AG04449 (cell line): ENCODE measurements around the gene TECR.

Source experiments
- CTCF ChIA-PET: fragments of 350-600 bp; formaldehyde crosslinking; extraction: SDS; loops from one replicate; lab custom pipeline; 2021; ENCODE audit warnings: antibody characterized with exemption; lab: Yijun Ruan, JAX
- POLR2A ChIA-PET: fragments of 400-600, 350-600 bp; formaldehyde crosslinking; extraction: SDS; loops from one replicate; lab custom pipeline; 2020; ENCODE audit warnings: antibody characterized with exemption, inconsistent platforms; lab: Yijun Ruan, JAX
- DNase-seq: peaks from one replicate; pipeline ENCODE4 v3.0.0-alpha.2; 2010; ENCODE audit warnings: low read depth, low spot score
- H3K4me3 ChIP-seq: 2 replicates; pipeline ENCODE4 v1.5.1; 2011; ENCODE audit warnings: low read depth, mild to moderate bottlenecking, control low read depth, low read length
- TF ChIP-seq, protein P1 (sequence below): IDR thresholded peaks from one replicate; pipeline ENCODE4 v1.5.1; 2011; ENCODE audit warnings: mild to moderate bottlenecking, moderate library complexity, low read length, control low read depth, inconsistent platforms; ENCODE audit not compliant: insufficient read depth; ENCODE audit errors: missing control alignments

Gene TECR

DNA sequence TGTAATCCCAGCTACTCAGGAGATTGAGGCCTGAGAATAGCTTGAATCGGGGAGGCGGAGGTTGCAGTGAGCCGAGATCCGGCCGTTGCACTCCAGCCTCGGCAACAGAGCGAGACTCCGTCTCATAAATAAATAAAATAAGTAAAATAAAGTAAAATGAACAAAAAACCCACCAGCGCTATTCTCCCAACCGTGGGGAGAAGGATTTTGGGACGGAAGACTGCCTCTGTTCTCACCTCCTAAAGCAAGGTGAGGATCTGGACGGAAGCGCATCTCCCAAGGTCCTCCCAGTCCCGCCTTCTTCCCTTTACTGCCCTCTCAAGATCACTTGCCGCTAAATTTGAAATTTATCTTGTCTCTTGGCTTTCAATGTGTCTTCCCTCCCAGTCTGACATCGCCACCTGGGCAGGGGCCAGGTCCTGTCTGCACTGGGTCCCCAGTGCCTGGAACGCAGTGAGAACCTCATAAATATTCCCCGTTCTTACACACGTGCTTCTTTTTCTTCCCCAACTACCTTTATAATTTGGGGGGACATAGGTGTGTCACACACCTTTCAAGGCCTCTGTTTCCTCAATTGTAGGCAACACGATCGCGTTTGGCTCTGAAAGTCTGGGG, 10.0 kb upstream of the TECR start:
- ChIA-PET POLR2A (no interaction called here), CTCF (interaction anchor here (0.8 to 1.6 kb wide), 3 partner anchors 8 to 16 kb away, joined by 3 to 4 read pairs (median 3); no protein-coding TSS in a partner anchor)
- H3K4me3 ChIP-seq, result no peak overlapping the region
- TF ChIP-seq, protein P1, sequence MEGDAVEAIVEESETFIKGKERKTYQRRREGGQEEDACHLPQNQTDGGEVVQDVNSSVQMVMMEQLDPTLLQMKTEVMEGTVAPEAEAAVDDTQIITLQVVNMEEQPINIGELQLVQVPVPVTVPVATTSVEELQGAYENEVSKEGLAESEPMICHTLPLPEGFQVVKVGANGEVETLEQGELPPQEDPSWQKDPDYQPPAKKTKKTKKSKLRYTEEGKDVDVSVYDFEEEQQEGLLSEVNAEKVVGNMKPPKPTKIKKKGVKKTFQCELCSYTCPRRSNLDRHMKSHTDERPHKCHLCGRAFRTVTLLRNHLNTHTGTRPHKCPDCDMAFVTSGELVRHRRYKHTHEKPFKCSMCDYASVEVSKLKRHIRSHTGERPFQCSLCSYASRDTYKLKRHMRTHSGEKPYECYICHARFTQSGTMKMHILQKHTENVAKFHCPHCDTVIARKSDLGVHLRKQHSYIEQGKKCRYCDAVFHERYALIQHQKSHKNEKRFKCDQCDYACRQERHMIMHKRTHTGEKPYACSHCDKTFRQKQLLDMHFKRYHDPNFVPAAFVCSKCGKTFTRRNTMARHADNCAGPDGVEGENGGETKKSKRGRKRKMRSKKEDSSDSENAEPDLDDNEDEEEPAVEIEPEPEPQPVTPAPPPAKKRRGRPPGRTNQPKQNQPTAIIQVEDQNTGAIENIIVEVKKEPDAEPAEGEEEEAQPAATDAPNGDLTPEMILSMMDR, result no peak
- DNase-seq, result no peak

DNA sequence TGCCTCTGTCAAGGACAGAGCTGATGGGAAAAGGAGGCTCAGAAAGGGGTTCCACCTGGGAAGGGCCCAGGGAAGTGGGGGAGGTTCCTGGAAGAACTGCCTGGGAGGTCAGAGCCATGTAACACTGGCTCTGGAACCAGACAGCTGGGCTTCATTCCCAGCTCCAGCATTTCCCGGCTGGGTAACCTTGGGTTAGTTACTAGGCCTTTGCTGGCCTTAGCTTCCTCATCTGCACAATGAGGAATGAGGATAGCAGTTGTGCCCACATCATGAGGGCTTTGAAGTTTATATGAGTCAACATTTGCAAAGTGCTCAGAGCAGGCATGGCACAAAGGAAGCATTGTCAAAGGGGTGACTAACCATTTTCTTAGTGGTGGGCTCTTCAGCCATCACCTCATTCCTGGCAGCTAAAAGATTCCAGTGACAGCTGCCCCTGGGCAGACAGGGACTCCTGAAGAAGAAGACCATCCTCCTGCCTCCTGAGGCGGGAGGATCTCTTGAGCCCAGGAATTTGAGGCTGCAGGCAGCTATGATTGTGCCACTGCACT, 9.5 kb upstream of the TECR start:
- DNase-seq, result no peak
- no peak overlapping the region for H3K4me3 ChIP-seq
- POLR2A ChIA-PET, result no interaction called here
- TF ChIP-seq, protein P1, result no peak
- CTCF ChIA-PET, result interaction anchor here (0.8 to 1.3 kb wide), 3 partner anchors 9 to 42 kb away, joined by 3 read pairs; no protein-coding TSS in a partner anchor

DNA sequence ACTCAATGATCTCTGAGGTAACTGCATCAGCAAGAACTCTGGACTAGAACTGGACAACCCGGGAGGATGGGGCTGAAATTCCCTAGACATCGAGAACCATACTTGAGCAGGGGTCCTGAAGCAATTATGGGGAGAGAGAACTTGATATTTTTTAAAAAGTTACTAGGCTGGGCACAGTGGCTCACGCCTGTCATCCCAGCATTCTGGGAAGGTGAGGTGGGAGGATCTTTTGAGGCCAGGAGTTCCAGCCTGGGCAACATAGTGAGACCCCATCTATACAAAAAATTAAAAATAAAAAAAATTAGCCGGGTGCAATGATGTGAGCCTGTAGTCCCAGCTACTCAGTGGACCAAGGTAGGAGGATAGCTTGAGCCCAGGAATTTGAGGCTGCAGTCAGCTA, 8.9 kb upstream of the TECR start:
- no peak for DNase-seq
- ChIA-PET CTCF (interaction anchor here (0.9 to 1.3 kb wide), 2 partner anchors 8 to 42 kb away, joined by 3 read pairs; no protein-coding TSS in a partner anchor), POLR2A (no interaction called here)
- TF ChIP-seq, protein P1, result no peak
- H3K4me3 ChIP-seq, result no peak overlapping the region

DNA sequence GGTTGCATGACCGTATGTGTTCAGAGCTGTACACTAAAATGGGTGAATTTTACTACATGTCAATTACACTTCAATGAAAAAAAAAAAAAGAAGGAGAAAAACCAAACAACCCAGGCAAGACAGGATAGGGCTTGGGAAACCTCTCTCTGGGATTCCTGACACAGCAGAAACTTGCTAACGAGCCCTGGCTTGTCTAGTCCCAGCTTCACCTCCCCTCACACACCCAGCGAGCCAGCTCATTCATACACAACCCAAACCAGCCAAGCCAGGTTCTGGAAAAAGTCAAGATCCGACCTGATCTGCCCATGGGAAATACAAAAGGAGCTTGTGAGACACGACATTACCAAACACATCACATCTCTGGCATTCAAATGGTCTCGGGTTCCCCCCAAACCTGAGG, 3.7 kb upstream of the TECR start:
- ChIA-PET CTCF (interaction anchor here (0.7 to 1.9 kb wide), 3 partner anchors 10 to 389 kb away, joined by 3 to 8 read pairs (median 3); partner anchors contain the start of gene ASF1B), POLR2A (interaction anchor here (1.2 kb wide), 1 partner anchor 8 kb away, joined by 4 read pairs; the partner anchor contains the start of gene DNAJB1)
- TF ChIP-seq, protein P1, result no peak
- DNase-seq, result no peak
- H3K4me3 ChIP-seq, result no peak overlapping the region

DNA sequence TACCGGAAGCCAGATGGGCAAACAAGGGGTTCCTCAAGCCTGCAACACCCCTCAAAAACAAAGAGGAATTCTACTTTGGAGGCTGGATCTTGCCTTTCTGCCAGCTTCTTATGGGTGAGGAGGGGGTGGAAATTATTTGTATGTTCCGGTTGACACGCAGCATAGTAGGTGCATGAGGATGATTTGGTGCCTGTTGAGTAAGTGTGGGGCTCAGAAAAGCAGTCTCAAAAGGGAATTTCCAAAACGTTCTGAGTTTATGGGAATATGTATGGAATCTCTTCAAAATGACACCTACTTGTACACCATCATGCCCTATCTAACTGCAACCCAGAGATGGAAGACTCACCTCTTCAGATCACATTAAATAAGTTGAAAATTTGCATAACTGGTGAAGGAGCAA, 3.0 kb upstream of the TECR start:
- ChIA-PET POLR2A (interaction anchor here (1.2 kb wide), 1 partner anchor 9 kb away, joined by 4 read pairs; the partner anchor contains the start of gene DNAJB1), CTCF (interaction anchor here (0.7 to 1.9 kb wide), 3 partner anchors 10 to 390 kb away, joined by 3 to 8 read pairs (median 3); partner anchors contain the start of gene ASF1B)
- TF ChIP-seq, protein P1, result no peak
- H3K4me3 ChIP-seq, result no peak overlapping the region
- no peak for DNase-seq

DNA sequence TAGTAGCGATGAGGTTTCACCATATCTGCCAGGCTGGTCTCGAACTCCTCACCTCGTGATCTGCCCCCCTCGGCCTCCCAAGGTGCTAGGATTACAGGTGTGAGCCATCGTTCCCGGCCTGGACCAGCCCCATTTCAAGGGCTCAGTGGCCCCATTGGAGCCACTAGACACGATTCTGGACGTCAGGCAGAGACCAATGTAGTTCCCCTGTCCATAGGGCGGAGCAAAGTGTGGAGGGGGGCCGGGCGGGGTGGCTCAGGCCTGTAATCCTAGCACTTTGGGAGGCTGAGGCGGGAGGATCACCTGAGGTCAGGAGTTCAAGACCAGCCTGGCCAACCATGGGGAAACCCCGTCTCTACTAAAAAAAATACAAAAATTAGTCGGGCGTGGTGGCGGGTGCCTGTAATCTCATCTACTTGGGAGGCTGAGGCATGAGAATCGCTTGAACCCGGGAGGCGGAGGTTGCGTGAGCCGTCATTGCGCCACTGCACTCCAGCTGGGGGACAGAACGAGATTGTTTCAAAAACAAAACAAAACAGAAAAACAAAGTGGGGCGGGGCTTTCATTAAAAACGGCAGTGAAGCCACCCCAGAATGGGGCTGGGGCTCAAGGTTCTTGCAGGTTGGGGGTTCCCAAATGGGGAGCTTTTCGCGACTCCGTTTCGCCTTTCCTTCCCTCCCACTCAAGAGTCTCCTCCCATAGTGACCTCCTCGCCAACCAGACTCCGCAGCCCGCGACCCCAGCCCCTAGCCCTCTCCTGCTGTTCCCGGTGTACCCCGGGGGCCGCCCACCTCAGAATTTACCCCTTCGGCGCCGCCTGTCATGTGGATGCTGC, 758 bp upstream of the TECR start:
- POLR2A ChIA-PET, result interaction anchor here (2.0 kb wide), 1 partner anchor 10 kb away, joined by 12 read pairs; the partner anchor contains the start of gene DNAJB1
- CTCF ChIA-PET, result interaction anchor here (0.8 to 4.8 kb wide), 2 partner anchors 9 to 27 kb away, joined by 3 to 22 read pairs; no protein-coding TSS in a partner anchor
- TF ChIP-seq, protein P1, result no peak
- peak overlapping the region; percentile 69 for H3K4me3 ChIP-seq
- no peak for DNase-seq
